AG10803 (cell line): Measurements from ENCODE around the gene PLXNA4.

Experiments
- DNase-seq: peaks from one replicate; pipeline ENCODE4 v3.0.0; 2010; ENCODE audit warnings: low read depth
- H3K4me3 ChIP-seq: 2 replicates; pipeline ENCODE4 v1.5.1; 2011; ENCODE audit warnings: mild to moderate bottlenecking, low read length, control low read depth
- TF ChIP-seq, protein P1 (sequence below): conservative IDR thresholded peaks from 2 replicates; pipeline ENCODE4 v1.5.1; 2011; ENCODE audit warnings: mild to moderate bottlenecking, low read length, control low read depth, inconsistent platforms

The PLXNA4 gene

DNA sequence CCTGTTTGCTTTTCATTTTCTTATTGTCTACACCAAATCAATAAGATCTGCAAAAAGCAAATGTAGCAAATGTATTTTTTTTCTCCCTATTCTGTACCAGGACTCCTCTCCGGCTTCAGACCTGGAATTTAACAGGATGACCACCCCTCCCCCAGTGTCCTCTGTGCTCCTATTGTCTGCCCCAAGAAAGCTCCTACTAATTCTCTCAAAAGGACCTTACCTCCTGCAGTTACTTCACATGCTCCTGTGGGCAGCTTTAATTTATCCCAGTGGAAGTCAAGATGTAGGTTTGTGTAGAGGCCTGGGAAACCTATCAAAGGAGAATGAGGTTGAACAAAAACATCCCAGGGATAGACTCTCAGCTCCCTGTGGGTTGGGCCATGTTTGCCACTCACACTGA, 31.3 kb downstream of the PLXNA4 start:
- no peak overlapping the region for H3K4me3 ChIP-seq
- no peak for DNase-seq
- TF ChIP-seq, protein P1, sequence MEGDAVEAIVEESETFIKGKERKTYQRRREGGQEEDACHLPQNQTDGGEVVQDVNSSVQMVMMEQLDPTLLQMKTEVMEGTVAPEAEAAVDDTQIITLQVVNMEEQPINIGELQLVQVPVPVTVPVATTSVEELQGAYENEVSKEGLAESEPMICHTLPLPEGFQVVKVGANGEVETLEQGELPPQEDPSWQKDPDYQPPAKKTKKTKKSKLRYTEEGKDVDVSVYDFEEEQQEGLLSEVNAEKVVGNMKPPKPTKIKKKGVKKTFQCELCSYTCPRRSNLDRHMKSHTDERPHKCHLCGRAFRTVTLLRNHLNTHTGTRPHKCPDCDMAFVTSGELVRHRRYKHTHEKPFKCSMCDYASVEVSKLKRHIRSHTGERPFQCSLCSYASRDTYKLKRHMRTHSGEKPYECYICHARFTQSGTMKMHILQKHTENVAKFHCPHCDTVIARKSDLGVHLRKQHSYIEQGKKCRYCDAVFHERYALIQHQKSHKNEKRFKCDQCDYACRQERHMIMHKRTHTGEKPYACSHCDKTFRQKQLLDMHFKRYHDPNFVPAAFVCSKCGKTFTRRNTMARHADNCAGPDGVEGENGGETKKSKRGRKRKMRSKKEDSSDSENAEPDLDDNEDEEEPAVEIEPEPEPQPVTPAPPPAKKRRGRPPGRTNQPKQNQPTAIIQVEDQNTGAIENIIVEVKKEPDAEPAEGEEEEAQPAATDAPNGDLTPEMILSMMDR, result no peak

- DNase-seq, result no peak
- no peak overlapping the region for H3K4me3 ChIP-seq
- TF ChIP-seq, protein P1, result no peak
Observed at GRCh38 chr7:132544025-132544424, 32.2 kb downstream of the PLXNA4 start.

- no peak overlapping the region for H3K4me3 ChIP-seq
- no peak for DNase-seq
- TF ChIP-seq, protein P1, result no peak
Observed at GRCh38 chr7:132542895-132543294, 33.4 kb downstream of the PLXNA4 start.

GRCh38 chr7:132541656-132542055, 34.6 kb downstream of the PLXNA4 start:
- TF ChIP-seq, protein P1, result no peak
- no peak for DNase-seq
- H3K4me3 ChIP-seq, result no peak overlapping the region

DNA sequence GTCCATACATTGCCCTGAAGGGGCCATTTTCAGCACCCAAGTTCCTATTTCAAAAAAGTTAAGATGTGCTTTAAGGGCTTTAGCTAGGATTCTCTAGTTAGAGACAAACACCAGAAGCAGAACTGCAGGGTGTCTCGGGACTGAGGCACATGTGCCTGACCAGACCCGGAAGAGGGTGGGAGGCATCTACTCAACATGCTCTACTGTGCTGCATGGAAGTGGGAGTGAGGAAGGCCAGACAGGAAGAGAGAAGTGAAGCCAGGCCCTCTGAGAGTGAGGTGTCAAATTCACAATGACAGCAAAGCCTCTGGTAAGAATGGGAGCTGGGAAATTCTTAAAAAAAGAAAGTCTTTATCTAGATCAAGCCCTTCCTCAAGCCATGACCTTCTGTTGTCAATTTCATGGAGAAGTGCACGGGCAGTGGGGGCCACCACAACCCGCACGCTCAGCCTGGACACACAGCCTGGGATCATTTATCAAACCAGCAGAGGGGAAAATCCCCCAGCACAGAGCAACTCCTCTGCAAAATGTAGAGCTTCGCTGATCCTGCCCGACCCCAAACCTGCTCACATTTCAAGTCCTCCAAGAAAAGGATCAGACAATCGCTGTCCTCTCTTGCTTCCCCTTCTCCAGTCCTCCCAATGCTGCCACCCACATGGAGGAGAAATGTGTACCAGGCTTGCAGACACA, 38.7 kb downstream of the PLXNA4 start:
- TF ChIP-seq, protein P1, result no peak
- no peak overlapping the region for H3K4me3 ChIP-seq
- DNase-seq, result no peak

- no peak overlapping the region for H3K4me3 ChIP-seq
- DNase-seq, result peak; percentile 57
- TF ChIP-seq, protein P1, result no peak
Observed at GRCh38 chr7:132536654-132537395, 39.4 kb downstream of the PLXNA4 start.

DNA sequence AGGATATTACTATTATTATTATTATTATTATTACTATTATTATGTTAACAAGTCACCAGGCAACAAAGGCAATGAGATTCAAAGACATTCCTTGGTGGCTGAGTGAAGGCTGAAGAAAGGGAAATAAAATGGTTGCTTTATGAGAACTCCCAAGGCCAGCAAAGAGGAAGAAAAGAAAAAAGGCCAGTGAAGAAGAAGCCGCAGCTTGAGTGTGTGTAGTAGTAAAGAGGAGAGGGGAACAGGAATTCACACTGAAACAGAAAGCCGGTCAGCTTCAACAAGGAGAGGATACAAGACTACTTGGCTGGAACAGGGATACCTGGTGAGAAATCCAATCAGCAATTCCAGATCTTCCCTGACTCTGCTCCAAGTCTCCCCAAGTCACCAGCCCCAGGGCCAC, 42.4 kb downstream of the PLXNA4 start:
- no peak overlapping the region for H3K4me3 ChIP-seq
- no peak for DNase-seq
- TF ChIP-seq, protein P1, result no peak
